Naive thymus-derived CD4-positive, alpha-beta T cell (primary cell): Measurements from ENCODE around the gene PPDPF. TPM values are rescaled to one million over a fixed set of nuclear protein-coding genes. Genes with fewer than 3 reads are reported as not detected.
"Not testable (repeated sequence)": the region's sequence is repeated elsewhere in the genome, so short reads cannot be mapped to it uniquely, and the experiment has no call there.

Experiments
- ATAC-seq: fragments of 150-1000 bp; cut with Tn5 transposase; 2 replicates; pipeline ENCODE4 v1.10.0; 2021; ENCODE audit warnings: mild to moderate bottlenecking, moderate library complexity
- CTCF ChIA-PET: fragments of 350-600 bp; sonication (Branson Sonifier 250); formaldehyde crosslinking; loops from one replicate; lab custom pipeline; 2021; ENCODE audit warnings: antibody characterized with exemption; lab: Charles Lee
- POLR2A ChIA-PET: fragments of 350-600 bp; sonication (Branson Sonifier 250); formaldehyde crosslinking; loops from one replicate; lab custom pipeline; 2021; ENCODE audit warnings: antibody characterized with exemption, inconsistent platforms; lab: Charles Lee
- DNase-seq, 9 donors: peaks; one replicate each; pipeline versions ENCODE4 v3.0.0 to v3.0.0-alpha.2; 2020 to 2022; ENCODE audit warnings: mixed read lengths in 1 of 9
- H3K27ac ChIP-seq: one replicate; pipeline ENCODE4 v1.7.0; 2013; ENCODE audit warnings: mild to moderate bottlenecking, low read depth, low read length, moderate library complexity
- H3K27me3 ChIP-seq, 2 donors: one replicate each; pipeline ENCODE4 v1.7.0; 2013; ENCODE audit warnings: low read length in 2 of 2, mild to moderate bottlenecking in 2 of 2, moderate library complexity in 2 of 2; ENCODE audit not compliant: control insufficient read depth in 2 of 2, insufficient read depth in 2 of 2
- H3K36me3 ChIP-seq, 3 experiments: 1 replicate in 2 of 3; 2 replicates in 1 of 3; pipeline ENCODE4 v1.7.0; 2013; ENCODE audit warnings: low read length in 3 of 3, mild to moderate bottlenecking in 3 of 3, moderate library complexity in 1 of 3; ENCODE audit not compliant: insufficient read depth in 3 of 3, control insufficient read depth in 2 of 3
- H3K4me1 ChIP-seq, 2 donors: one replicate each; pipeline ENCODE4 v1.7.0; 2013; ENCODE audit warnings: low read length in 2 of 2, mild to moderate bottlenecking in 2 of 2, moderate library complexity in 1 of 2; ENCODE audit not compliant: control insufficient read depth in 2 of 2, insufficient read depth in 2 of 2
- H3K4me3 ChIP-seq: 2 replicates; pipeline ENCODE4 v1.7.0; 2013; ENCODE audit warnings: mild to moderate bottlenecking, low read length
- H3K9me3 ChIP-seq, 3 experiments: 1 replicate in 2 of 3; 2 replicates in 1 of 3; pipeline ENCODE4 v1.7.0; 2013; ENCODE audit warnings: low read length in 3 of 3; ENCODE audit not compliant: control insufficient read depth in 2 of 3
- H3K27ac Mint-ChIP-seq, 9 donors: one replicate each; pipeline ENCODE4 v1.8.0; 2020 to 2022; ENCODE audit warnings: mixed read lengths in 9 of 9, mild to moderate bottlenecking in 8 of 9, moderate library complexity in 5 of 9, inconsistent platforms in 2 of 9
- H3K27me3 Mint-ChIP-seq, 5 donors: one replicate each; pipeline ENCODE4 v1.8.0; 2021 to 2022; ENCODE audit warnings: mixed read lengths in 5 of 5, mild to moderate bottlenecking in 1 of 5
- H3K36me3 Mint-ChIP-seq, 5 donors: one replicate each; pipeline ENCODE4 v1.8.0; 2020 to 2022; ENCODE audit warnings: mixed read lengths in 5 of 5, mild to moderate bottlenecking in 3 of 5, inconsistent platforms in 1 of 5
- H3K4me1 Mint-ChIP-seq, 7 donors: one replicate each; pipeline ENCODE4 v1.8.0; 2020 to 2022; ENCODE audit warnings: mixed read lengths in 7 of 7, mild to moderate bottlenecking in 3 of 7, inconsistent platforms in 1 of 7
- H3K4me3 Mint-ChIP-seq, 10 donors: one replicate each; pipeline ENCODE4 v1.8.0; 2020 to 2022; ENCODE audit warnings: mild to moderate bottlenecking in 10 of 10, mixed read lengths in 10 of 10, moderate library complexity in 6 of 10, inconsistent platforms in 2 of 10
- H3K9me3 Mint-ChIP-seq, 11 donors: one replicate each; pipeline ENCODE4 v1.8.0; 2020 to 2022; ENCODE audit warnings: mixed read lengths in 11 of 11, mild to moderate bottlenecking in 4 of 11, inconsistent platforms in 1 of 11, moderate library complexity in 1 of 11
- intact Hi-C, 2 donors: fragments of 100-400 bp; cut with micrococcal nuclease; formaldehyde crosslinking; loops; one replicate each; pipeline ENCODE4 v1.15.1; 2023
- polyA plus RNA-seq, 2 donors: library from polyadenylated mRNA; unstranded; fragments of 300-500 nt; fragmentation: Illumina TruSeq; gene quantifications; one replicate each; pipeline ENCODE4 v1.2.3, GENCODE V29; 2021
- total RNA-seq, 6 experiments: library from RNA in 5 of 6; stranded (reverse) in 5 of 6; gene quantifications; 1 replicate in 5 of 6; 2 replicates in 1 of 6; pipeline ENCODE4 v1.2.3 and lab custom pipeline; 2021 to 2026

The PPDPF gene
- total and polyA plus RNA-seq, 7 experiments from 2014 or later: 67.7 to 225 (median 173) TPM

DNA sequence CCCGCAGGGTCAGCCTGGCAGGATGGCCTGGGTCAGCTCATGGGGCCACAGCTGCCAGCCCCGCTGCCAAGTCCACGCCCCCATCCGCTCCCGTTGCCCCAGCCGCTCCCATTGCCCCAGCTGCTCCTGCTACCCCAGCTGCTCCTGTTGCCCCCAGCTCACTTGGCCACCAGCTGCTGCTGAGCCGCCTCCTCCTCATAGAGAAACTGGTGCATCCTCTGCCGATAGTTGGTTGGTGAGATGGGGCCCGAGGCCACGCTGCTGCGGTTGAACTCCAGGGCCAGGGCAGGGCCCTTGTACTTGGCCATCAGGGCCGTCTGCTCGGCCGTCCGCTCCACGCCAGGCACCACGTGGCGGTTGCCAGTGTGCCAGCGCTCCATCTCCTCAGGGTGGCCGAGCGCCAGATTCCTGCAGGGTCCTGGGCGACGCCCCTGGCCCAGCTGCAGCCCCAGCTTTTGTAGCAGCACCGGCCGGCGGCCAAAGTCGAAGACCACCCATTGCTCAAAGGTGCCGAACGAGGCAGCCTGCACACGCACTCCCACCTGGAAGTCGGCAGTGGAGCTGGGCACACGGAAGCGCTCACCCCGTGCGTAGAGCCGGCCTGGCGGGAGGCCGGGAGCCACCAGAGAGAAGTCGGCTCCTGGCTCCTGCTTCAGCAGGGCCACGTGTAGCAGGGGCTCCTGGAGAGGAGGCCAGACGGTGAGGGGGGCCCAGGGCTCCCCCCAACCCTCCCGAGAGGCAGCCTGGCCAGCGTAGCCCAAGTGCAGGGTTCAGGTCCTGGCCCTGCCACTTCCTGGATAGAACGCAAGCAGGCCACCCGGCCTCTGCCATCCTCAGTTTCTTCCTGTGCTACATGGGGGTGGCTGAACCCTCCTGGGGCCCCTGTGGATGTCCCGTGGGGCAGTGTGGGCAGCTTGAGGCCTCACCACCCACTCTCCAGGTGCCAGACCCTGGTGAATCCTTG, 48.7 kb downstream of the PPDPF start:
- CTCF ChIA-PET: no interaction called here
- Histone ChIP-seq H3K27me3 (no peaks in the 10 kb centered on the region), H3K4me1 (peaks cover 27 to 35% of the 10 kb centered on the region in 2 donors), H3K4me3 (peak overlapping the region; percentile 62), H3K27ac (no peak overlapping the region), H3K9me3 (no peaks in the 10 kb centered on the region), H3K36me3 (peaks cover 0 to 27% (median 0%) of the 10 kb centered on the region in 3 experiments)
- peaks cover 0 to 2% (median 0%) of the 10 kb centered on the region in 11 donors for H3K9me3 Mint-ChIP-seq
- no peaks in the 10 kb centered on the region for H3K27me3 Mint-ChIP-seq
- H3K4me3 Mint-ChIP-seq: peak overlapping the region in 8 of 10 donors; percentile 39 to 86 (median 62)
- H3K27ac Mint-ChIP-seq: peak overlapping the region in 1 of 9 donors; percentile 38
- ATAC-seq: no peak
- intact Hi-C loops: loop anchor here in 1 of 2 donors (2.0 kb wide), 1 partner anchor 16 kb away; no protein-coding TSS in a partner anchor
- DNase-seq: no peak
- POLR2A ChIA-PET: interaction anchor here (0.8 to 2.9 kb wide), 5 partner anchors 15 to 296 kb away, joined by 3 to 10 read pairs (median 3); partner anchors contain the start of genes FNDC11, PPDPF and TPD52L2
- peaks cover 9 to 34% (median 21%) of the 10 kb centered on the region in 7 donors for H3K4me1 Mint-ChIP-seq
- peaks cover 0 to 11% (median 0%) of the 10 kb centered on the region in 5 donors for H3K36me3 Mint-ChIP-seq

DNA sequence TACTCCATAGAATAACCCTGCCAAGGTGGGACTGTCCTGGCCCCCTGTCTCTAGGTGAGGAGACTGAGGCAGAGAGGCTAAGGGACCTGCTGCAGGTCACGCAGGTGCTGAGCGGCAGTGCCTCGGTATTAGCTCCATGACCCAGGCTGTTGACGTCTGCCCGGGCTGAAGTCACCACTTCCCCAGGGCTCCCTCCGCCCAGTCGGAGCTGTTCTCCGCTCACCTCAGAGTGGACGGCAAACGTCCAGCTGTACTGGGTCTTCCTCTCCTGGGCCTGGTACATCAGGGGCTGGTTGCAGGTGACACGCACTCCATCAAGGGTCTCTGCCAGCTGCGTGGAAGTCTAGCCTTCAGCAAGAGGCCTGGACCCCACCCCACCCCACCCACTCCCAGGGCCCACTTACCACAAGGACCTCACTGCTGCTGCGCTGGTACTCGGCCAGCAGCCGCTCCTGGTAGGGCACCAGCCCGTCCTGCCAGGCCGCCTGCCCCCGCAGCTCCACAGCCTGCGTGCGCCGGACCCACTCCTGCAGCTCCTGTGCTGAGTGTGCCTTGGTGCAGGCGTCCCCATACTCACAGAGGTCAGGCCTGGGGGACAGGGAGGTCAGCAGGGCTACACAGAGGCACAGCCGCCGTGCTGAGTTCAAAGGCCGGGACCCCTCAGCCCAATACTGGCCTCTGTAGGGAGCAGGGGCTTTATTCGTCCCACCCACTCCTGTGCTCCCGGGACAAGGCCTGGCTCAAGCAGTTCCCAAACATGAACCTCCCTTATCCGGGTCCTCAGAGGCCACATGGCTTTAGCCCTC, 49.9 kb downstream of the PPDPF start:
- Mint-ChIP-seq H3K4me1 (peaks cover 9 to 34% (median 21%) of the 10 kb centered on the region in 7 donors), H3K9me3 (peaks cover 0 to 2% (median 0%) of the 10 kb centered on the region in 11 donors), H3K27ac (no peak overlapping the region), H3K4me3 (peak overlapping the region in 1 of 10 donors; percentile 86), H3K36me3 (peaks cover 0 to 11% (median 0%) of the 10 kb centered on the region in 5 donors), H3K27me3 (peaks cover 0 to 2% (median 0%) of the 10 kb centered on the region in 5 donors)
- peaks cover 0 to 15% (median 0%) of the 10 kb centered on the region in 3 experiments for H3K36me3 ChIP-seq
- CTCF ChIA-PET: interaction anchor here (0.7 kb wide), 1 partner anchor 9 kb away, joined by 6 read pairs; no protein-coding TSS in a partner anchor
- ATAC-seq: no peak
- peak in 1 of 9 donors; percentile 20 for DNase-seq
- H3K27me3 ChIP-seq: no peaks in the 10 kb centered on the region
- no peaks in the 10 kb centered on the region for H3K9me3 ChIP-seq
- peaks cover 33 to 35% of the 10 kb centered on the region in 2 donors for H3K4me1 ChIP-seq
- no peak overlapping the region for H3K4me3 ChIP-seq
- no peak overlapping the region for H3K27ac ChIP-seq
- POLR2A ChIA-PET: interaction anchor here (0.7 to 1.0 kb wide), 2 partner anchors 13 to 295 kb away, joined by 3 read pairs; partner anchors contain the start of gene TPD52L2
- intact Hi-C loops: no loop called here

DNA sequence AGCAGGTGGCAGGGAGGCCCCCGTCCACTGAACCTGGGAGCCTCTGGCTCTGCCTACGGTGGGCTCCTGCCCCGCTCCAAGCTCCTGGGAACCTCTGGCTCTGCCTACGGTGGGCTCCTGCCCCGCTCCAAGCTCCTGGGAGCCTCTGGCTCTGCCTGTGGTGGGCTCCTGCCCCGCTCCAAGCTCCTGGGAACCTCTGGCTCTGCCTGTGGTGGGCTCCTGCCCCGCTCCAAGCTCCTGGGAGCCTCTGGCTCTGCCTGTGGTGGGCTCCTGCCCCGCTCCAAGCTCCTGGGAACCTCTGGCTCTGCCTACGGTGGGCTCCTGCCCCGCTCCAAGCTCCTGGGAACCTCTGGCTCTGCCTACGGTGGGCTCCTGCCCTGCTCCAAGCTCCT, 50.5 kb downstream of the PPDPF start:
- Histone ChIP-seq H3K4me1 (peaks cover 33 to 35% of the 10 kb centered on the region in 2 donors), H3K36me3 (peaks cover 0 to 12% (median 0%) of the 10 kb centered on the region in 3 experiments)
- H3K9me3 ChIP-seq, H3K27ac Mint-ChIP-seq, H3K4me3 ChIP-seq, H3K27me3 ChIP-seq, H3K9me3 Mint-ChIP-seq, H3K27me3 Mint-ChIP-seq, intact Hi-C loops, H3K4me3 Mint-ChIP-seq, H3K36me3 Mint-ChIP-seq, ATAC-seq, H3K27ac ChIP-seq, DNase-seq: not testable (repeated sequence)
- peaks cover 9 to 34% (median 21%) of the 10 kb centered on the region in 7 donors for H3K4me1 Mint-ChIP-seq
- ChIA-PET CTCF (interaction anchor here (0.7 kb wide), 1 partner anchor 8 kb away, joined by 6 read pairs; no protein-coding TSS in a partner anchor), POLR2A (interaction anchor here (0.7 kb wide), 1 partner anchor 14 kb away, joined by 3 read pairs; no protein-coding TSS in a partner anchor)

Other genes with a start within 250 kb of the PPDPF start
- 100 to 1,000 TPM in 4 of 5 experiments, 10 to 100 TPM in 1; 90.6 to 119 (median 107) TPM for gene ARFGAP1, start 248.0 kb upstream of the PPDPF start, total RNA-seq
- gene ARFGAP1, start 248.0 kb upstream of the PPDPF start, polyA plus RNA-seq: 10 to 100 TPM; 15.9 to 24.4 TPM
- under 1 TPM in 1 of 5 experiments, not detected in 4; 0.08 TPM for gene COL20A1, start 227.6 kb upstream of the PPDPF start, total RNA-seq
- gene COL20A1, start 227.6 kb upstream of the PPDPF start, polyA plus RNA-seq: not detected
- gene CHRNA4, start 159.4 kb upstream of the PPDPF start, total RNA-seq: not detected
- gene CHRNA4, start 159.4 kb upstream of the PPDPF start, polyA plus RNA-seq: not detected
- under 1 TPM in 3 of 5 experiments, not detected in 2; 0.27 to 0.72 (median 0.30) TPM for gene KCNQ2, start 48.1 kb upstream of the PPDPF start, total RNA-seq
- not detected for gene KCNQ2, start 48.1 kb upstream of the PPDPF start, polyA plus RNA-seq
- gene EEF1A2, start 21.7 kb upstream of the PPDPF start, total RNA-seq: 1 to 10 TPM in 2 of 5 experiments, under 1 TPM in 2, not detected in 1; 0.11 to 1.5 (median 0.92) TPM
- under 1 TPM in 1 of 2 donors, not detected in 1; 0.08 TPM for gene EEF1A2, start 21.7 kb upstream of the PPDPF start, polyA plus RNA-seq
- under 1 TPM in 4 of 5 experiments, not detected in 1; 0.19 to 0.96 (median 0.62) TPM for gene PTK6, start 16.6 kb downstream of the PPDPF start, total RNA-seq
- under 1 TPM; 0.07 to 0.38 TPM for gene PTK6, start 16.6 kb downstream of the PPDPF start, polyA plus RNA-seq
- gene SRMS, start 27.0 kb downstream of the PPDPF start, total RNA-seq: under 1 TPM in 1 of 5 experiments, not detected in 4; 0.24 TPM
- not detected for gene SRMS, start 27.0 kb downstream of the PPDPF start, polyA plus RNA-seq
- 1 to 10 TPM in 1 of 5 experiments, under 1 TPM in 4; 0.30 to 1.2 (median 0.32) TPM for gene FNDC11, start 33.4 kb downstream of the PPDPF start, total RNA-seq
- under 1 TPM; 0.22 to 0.90 TPM for gene FNDC11, start 33.4 kb downstream of the PPDPF start, polyA plus RNA-seq
- gene HELZ2, start 53.5 kb downstream of the PPDPF start, total RNA-seq: 100 to 1,000 TPM in 1 of 5 experiments, 10 to 100 TPM in 4; 24.4 to 102 (median 42.1) TPM
- gene HELZ2, start 53.5 kb downstream of the PPDPF start, polyA plus RNA-seq: 1 to 10 TPM; 3.8 to 5.8 TPM
- gene GMEB2, start 106.3 kb downstream of the PPDPF start, total RNA-seq: 10 to 100 TPM; 17.4 to 30.2 (median 24.6) TPM
- gene GMEB2, start 106.3 kb downstream of the PPDPF start, polyA plus RNA-seq: 10 to 100 TPM; 11.0 to 21.9 TPM
- gene STMN3, start 132.7 kb downstream of the PPDPF start, total RNA-seq: 100 to 1,000 TPM in 2 of 5 experiments, 10 to 100 TPM in 3; 34.2 to 122 (median 70.3) TPM
- gene STMN3, start 132.7 kb downstream of the PPDPF start, polyA plus RNA-seq: 10 to 100 TPM; 33.5 to 37.0 TPM
- gene RTEL1, start 137.5 kb downstream of the PPDPF start, total RNA-seq: 10 to 100 TPM; 28.4 to 47.2 (median 32.4) TPM
- gene RTEL1, start 137.5 kb downstream of the PPDPF start, polyA plus RNA-seq: 1 to 10 TPM; 1.9 to 8.6 TPM
- under 1 TPM in 1 of 5 experiments, not detected in 4; 0.74 TPM for gene TNFRSF6B, start 175.9 kb downstream of the PPDPF start, total RNA-seq
- gene TNFRSF6B, start 175.9 kb downstream of the PPDPF start, polyA plus RNA-seq: under 1 TPM in 1 of 2 donors, not detected in 1; 0.22 TPM
- gene ARFRP1, start 187.2 kb downstream of the PPDPF start, total RNA-seq: 10 to 100 TPM; 55.4 to 92.1 (median 66.2) TPM
- 100 to 1,000 TPM in 1 of 2 donors, 10 to 100 TPM in 1; 89.1 to 108 TPM for gene ARFRP1, start 187.2 kb downstream of the PPDPF start, polyA plus RNA-seq
- gene ZGPAT, start 187.3 kb downstream of the PPDPF start, total RNA-seq: 10 to 100 TPM; 42.9 to 49.9 (median 45.4) TPM
- gene ZGPAT, start 187.3 kb downstream of the PPDPF start, polyA plus RNA-seq: 10 to 100 TPM; 47.5 to 82.1 TPM
- 100 to 1,000 TPM in 3 of 5 experiments, 10 to 100 TPM in 2; 96.8 to 118 (median 103) TPM for gene LIME1, start 215.9 kb downstream of the PPDPF start, total RNA-seq
- 100 to 1,000 TPM; 205 to 366 TPM for gene LIME1, start 215.9 kb downstream of the PPDPF start, polyA plus RNA-seq
- 100 to 1,000 TPM in 3 of 5 experiments, 10 to 100 TPM in 2; 88.7 to 136 (median 111) TPM for gene SLC2A4RG, start 219.0 kb downstream of the PPDPF start, total RNA-seq
- 1 to 10 TPM; 3.0 to 4.6 TPM for gene SLC2A4RG, start 219.0 kb downstream of the PPDPF start, polyA plus RNA-seq